HG03159 (cell line): ENCODE results near the gene AFF2.

Experiments
- ATAC-seq: cut with Tn5 transposase; IDR thresholded peaks from one replicate; pipeline ENCODE4 v1.9.1; 2021; ENCODE audit warnings: mild to moderate bottlenecking, moderate library complexity; ENCODE audit not compliant: unreplicated experiment

AFF2 gene

DNA sequence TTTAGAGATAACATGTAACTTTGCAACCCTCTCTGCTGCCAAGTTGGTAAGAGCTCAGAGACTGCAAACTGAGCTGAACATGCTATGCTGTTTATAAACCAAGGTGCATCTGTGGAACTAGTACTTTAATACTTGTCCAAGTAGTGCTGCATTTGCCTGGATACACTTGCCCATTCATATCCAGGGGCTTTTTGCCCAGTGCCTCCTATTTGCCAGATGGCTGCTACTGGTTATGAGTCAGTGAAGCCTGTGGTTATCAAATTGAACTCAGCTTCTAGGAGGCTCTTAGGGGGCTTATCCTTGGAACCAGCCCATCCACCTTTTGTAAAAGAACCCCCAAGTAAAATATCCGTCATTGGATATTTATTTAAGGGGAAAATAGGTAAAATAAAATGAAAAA lies 79.6 kb downstream of the AFF2 start:
- ATAC-seq: no peak

DNA sequence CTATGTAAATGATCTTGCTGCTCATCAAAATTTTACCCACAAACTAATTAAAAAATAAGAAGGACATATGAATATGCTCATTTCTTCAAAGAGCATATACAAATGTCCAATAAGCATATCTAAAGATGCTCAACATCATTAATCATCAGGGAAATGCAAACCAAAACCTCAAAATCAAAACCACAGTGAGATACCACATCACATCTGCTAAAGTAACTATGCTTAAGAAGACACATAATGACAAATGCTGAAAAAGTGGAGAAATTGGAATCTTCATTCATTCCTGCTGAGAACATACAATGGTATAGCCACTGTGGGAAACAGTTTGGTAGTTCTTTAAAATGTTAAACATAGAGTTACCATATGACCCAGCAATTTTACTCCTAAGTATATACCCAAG lies 81.9 kb downstream of the AFF2 start:
- ATAC-seq: no peak

DNA sequence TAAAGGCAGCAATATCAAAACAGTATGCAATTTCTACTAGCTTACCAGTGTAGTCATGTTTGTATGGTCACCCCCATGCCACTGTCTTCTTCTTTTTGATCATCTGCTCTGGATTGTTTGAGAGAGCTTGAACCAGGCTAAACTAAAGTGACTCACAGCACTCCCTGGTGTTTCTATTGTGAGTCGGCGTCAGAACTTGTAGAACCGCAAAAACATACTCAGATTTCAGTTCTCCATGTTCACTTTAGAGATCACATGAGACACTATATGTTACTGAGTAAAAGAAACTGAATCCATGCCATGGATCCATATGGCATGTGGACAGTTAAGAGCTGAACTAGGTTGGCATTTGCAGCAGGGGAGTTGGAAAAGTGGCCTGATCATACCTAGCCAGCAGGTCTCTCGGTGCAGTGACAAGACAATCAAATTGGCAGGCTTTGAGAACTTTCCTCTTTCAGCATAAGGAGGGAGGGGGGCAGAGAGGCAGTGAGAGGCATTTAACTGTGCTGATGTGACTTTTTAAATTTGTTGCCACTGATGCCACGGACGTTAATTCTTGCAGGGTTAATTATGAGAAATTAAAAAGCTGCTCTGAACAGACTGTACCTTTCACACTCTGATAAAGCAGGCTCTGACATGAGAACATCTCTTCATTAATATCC lies 88.4 kb downstream of the AFF2 start:
- no peak for ATAC-seq

DNA sequence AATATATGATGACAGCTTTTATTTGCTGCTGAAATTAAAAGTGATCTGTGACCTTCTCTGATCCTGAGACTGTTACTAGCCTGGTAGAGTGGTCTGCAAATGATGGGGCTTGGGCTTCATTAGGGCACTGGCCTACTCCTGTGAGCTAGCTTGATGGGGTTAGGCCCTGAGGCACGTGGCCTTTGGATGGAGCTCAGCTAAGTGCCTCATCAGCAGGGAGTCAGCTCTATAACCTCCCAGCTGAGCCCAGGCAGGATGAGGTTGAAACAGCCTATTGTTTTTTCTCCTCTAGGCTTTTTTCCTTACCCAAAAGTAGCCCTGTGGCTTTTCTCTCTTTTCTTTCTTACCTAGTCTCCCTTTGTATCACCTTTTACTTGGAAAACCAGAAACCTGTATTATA lies 92.2 kb downstream of the AFF2 start:
- ATAC-seq: no peak

DNA sequence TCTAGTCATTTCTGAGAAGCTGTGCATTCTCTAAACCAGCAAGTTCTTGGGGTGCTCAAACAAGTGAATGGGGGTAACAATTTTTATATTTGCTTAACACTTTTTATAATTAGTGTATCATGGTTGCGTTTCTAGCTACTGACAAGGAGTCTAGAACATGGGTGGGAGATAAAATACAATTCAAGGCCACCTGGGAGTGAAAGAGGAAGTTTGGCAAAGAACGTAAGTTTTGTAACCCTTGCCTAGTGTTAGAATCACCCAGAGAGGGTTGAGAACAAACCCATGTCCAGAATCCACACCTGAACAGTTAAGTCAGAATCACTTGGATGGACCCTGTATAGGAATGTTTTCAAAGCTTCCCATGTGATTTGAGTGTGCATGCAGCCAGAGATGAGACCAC lies 92.7 kb downstream of the AFF2 start:
- no peak for ATAC-seq

DNA sequence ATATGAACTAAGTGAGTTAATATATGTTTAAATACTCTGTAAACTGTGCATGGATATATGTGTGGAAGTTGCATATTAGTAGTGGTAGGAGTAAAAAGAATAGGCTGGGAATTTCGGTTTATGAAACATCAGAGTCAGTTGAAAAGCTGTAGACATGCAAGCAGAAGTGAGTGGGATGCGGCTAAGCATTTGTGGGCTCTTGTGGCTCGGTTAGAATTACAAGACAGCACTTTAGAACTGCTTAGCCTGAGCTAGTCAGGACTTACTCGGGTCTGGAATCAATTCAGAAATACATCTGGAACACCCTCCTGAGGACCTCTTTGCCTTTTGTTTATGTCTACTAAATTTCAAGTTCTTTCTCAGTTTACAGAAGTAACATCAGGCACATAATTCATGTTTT lies 93.6 kb downstream of the AFF2 start:
- no peak for ATAC-seq

DNA sequence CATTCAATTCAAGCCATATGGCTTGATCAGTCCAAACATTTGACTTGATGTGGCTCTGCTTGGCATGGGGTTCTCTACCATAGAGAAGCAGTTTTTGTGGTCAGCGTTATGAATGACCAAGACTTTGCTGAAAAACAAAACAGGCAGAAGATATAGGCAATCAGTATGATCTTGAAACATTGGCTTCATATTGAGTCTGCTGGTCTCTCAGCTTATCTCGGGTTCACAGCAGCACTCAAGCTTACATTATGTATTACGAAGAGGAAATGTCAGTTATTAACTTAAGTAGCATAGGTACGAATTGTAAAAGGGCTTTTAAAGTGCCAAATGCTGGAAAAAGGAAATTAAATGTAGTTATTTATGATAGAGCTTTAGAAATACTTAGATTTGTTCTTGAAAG lies 99.0 kb downstream of the AFF2 start:
- ATAC-seq: no peak

DNA sequence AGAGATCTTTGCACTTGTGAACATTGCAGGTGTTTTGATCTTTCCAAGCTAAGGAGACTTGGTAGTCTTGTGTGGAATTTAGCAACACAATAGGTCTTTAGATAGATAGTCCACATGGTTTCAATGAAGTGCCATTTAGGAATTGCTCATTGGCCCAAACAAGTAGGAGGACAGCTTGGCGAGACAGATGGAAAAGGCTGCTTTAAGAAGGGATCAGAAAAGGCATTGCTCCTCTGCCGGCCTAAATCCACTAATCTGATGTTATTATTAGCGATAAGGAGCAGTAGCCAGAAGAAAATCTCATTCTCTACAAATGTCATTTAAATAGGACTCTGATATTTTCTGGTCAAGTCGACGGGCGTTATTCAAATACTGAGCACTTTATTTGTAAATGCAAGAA lies 99.7 kb downstream of the AFF2 start:
- no peak for ATAC-seq

DNA sequence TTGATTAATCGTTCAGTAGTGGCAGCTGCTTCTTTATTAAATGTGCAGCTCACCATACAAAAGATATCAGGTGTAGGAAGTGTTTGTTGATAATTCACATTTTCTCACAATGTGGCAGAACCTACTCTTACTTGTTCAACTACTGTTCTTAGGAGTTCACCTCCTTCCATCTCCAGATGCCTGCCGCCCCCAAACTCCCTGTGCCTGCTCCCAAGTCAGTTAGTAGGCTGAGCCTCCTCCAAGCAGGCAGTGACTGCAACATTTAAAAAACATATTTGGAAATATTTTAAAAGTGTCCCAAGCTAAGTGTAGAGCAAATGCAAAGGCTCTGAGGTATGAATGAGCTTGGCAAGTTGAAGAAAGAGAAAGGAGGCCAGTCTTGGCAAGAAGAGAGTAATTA lies 100.2 kb downstream of the AFF2 start:
- no peak for ATAC-seq

DNA sequence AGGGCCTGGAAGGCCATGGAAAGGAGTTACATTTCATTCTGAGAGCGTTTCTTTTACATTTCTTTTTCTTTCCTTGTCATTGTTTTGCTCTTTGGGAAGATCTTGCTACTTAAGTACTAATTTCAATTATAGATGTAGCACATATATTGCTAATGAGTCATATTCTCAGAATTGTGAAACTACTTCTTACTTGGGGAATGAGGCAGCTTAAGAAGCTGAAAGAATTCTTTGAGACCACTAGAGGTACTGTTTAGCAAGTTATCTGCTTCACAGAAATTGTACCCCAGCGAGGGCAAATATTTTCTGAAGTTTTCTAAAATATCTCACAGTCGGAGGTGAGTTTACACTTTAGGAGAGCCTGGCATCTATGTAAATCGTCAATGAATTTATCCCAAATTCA lies 100.6 kb downstream of the AFF2 start:
- no peak for ATAC-seq

DNA sequence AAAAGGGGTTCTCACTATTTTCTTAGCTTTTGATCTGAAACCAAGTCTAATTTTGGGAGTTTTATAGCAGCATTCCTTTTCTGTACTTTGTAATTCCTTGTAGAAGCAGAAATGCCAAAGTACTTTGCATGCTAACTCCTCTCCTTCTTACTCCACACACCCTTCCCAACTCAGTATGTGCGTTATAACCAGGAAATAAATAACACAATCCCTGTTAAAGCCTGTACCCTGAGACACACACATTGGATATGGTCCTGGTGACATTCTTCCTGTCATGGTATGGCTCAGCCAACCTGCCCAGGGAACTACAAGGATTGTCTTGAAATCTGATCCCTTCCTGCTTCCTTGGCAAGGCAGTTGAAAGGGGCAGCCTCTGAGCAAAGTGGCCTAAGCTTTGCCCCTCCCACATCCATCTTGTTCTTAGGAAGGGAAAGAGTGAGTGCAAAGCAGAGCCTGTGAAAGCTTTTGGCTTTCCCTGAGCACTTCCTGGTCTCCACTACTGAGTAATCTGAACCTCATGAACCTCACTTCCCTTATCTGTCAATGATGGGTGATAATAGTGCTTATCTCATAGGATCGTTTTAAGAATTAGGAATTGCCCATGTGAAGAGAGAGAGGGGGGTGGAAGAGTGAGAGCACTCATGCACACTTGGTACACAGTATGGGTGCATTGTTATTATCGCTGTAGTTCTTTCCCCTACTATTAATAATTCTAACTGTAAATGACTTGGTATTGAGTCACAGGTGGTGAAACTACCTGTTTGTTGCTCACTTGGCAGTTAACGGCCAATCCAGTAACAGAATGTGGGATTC lies 109.3 kb downstream of the AFF2 start:
- peak; percentile 76 for ATAC-seq

DNA sequence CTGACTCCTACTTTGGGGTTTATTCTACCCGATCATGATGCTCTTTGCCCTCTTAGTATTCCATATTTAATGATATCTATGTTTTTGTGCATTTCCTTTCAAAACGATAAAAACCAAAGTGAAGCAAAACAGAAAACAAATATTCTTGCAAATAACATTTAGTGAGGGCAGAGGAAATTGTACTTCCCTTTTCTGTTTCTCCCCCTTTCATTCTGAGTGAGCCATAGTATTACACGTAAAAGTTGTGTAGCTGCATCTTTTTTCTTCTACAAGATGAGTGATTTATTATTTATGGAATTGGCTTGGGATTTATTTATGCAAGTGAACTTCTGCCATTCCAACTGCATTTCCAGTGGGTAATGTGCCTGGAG lies 109.9 kb downstream of the AFF2 start:
- peak; percentile 68 for ATAC-seq

DNA sequence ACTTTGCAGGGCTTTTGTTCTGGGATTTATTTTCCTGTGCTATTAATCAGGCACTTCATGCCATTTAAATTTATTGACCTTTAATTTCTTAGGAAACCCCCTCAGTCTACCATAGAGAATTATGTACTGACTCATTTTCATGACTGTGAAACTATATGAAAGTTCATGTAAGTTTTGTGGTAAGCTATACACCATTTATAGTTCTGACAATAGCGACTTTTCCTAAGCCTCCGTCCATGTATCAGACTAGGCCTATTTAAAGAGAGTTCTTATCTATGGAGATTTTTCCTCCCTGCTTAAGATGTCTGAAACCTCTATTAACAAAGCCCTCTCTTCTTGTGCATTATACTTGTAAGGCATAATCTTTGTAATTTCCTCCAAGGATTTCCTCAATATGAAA lies 111.6 kb downstream of the AFF2 start:
- peak; percentile 31 for ATAC-seq

DNA sequence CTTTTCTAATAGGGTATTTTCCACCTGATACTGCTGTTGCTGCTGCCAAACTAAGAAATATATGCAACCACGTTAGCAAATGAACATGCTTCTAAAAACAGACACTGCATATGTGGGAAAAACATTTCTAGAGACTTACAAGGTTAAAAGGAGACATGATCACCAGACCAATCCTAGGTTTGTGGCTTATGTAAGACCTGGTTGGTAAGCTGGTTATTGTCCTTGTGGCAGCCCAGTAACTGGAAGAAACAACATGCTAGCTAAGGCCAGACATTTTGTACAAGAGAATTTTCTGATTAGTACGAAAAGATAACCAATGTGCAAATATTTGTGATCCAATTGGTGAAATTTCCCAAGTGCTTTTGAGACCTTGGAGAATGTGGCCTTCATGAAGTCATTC lies 112.0 kb downstream of the AFF2 start:
- no peak for ATAC-seq

DNA sequence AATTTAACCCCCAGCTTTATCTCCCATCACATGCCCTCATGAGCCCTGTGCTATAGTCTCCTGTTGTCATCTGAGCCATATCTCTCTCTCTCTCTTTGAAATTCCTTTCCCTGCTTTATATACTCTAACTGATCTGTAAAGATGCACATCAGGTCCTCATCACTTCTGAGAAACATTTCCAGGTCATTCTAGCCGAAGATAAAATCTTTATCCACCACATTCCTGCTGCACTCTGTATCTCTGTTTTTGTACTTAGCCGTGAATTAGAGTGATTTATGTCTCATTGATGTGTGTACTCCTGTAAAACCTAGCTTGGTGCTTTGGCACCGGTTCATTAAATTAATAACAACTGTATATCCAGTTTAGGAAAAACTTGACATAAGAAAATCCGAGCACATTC lies 113.2 kb downstream of the AFF2 start:
- no peak for ATAC-seq

DNA sequence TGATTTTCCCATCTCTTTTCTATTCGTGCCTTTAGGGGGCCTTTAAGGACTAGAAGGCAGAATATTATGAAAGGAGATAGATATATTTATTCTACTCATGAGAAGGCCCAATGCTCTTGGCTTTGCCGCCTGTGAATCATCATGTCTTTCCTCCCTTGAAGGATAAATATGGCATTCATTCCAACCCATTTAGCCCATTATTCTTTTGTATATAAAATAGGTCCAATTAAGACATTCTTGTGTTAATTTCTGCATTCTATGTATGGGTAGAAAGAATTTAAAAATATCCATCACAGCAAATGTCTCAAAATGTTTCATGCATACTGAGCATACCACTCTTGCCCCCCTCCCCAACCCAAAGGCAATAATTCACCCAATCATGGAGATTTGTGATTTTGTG lies 115.1 kb downstream of the AFF2 start:
- no peak for ATAC-seq

DNA sequence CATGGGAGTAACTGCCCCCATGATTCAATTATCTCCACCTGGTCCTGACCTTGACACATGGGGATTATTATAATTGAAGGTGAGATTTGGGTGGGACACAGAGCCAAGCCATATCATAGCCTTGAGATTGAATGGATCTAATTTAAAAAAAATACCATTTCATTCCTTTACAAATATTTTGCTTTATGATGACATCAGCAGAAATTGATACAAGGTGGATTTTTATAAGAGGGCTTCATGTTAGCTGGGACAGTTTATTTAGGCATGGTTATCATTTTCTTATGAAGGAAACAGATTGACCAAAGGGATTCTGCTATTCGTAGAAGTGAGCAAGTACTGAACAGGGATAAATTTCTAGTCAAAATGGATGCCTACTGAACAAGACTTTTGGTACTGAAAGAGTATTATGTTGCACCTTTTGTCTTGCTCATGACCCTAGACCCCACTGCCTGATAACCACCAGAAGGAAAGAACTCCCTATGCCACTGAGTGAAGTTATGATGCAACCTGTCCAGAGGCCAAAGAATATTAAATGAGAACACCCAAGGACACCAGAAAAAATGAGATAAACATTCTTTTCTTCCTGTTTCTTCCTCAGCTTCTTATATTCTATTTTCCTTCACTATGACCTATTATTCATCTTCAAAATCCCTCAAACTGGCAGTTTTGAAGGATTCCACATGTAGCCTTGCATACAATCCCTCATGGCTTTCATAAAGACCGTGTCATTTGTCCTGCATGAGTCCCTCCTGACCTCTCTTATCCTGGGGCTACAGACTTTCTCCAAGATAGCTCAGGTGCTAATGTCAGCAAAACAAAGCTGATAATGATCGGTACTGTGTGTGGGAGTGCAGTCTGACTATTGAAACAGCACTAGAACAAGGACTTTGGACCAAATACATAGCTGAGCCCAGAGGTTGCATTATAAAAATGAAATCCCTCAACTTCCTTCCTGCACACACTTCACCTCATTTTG lies 118.3 kb downstream of the AFF2 start:
- no peak for ATAC-seq

DNA sequence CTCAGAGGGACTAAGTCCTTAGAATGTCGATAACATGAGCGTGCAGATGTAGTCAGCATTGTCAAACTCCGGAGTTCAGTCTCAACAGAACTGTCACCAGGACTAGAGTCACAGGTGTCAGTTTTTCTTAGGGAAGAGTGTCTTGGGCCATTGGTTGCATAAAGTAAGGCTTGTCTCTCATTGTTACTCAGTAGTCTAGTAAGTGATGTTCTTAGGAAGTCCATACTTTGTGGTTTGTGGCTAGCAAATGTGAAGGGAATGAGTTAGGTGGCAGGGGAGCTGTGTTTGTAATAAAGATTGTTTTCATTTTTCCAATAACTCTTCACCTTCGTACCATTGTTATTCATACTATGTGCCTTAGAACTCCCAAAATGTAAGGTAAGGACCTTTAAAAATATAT lies 119.6 kb downstream of the AFF2 start:
- ATAC-seq: no peak

DNA sequence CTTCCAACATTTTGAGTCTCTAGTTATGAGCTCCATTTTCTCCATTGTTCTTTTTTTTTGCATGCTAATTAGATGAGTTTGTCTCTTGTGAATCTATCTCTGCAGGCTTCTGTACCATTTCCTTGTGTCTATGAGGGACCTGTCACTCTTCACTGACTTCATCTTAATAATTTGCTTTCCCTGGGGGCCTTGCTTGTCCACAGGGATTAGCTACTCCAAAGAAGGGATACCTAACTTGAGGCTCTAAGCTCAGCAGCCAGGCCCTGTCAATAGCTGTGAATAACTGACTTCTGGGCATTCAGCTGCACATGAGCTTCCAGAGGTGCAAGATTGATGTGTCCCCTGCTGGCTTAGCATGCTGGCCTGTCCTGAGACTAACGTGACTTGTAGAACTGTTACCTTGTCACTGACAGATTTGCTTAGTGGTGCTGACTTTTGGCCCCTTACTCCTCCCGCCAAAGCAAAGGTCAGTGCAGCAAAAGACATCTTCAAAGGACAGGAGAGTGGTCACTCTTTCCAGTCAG lies 124.6 kb downstream of the AFF2 start:
- ATAC-seq: no peak

DNA sequence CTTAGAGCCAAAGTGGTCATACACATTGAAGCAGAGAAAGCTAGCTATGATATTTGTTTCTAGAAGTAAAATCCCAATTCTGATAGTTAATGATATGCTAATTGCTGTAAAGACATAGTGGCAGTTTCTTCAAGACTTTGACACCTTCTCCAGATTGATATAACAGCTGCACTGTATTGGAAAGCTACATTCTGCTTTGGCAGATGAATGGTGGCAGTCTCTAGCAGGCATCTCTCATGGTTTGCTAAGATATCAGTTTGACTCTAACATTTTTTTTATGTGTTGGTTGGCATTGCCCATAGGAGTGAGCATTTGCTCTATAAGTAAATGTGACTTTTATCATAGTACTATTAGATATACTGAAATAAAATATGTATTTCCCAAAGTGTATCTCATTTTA lies 128.2 kb downstream of the AFF2 start:
- no peak for ATAC-seq

DNA sequence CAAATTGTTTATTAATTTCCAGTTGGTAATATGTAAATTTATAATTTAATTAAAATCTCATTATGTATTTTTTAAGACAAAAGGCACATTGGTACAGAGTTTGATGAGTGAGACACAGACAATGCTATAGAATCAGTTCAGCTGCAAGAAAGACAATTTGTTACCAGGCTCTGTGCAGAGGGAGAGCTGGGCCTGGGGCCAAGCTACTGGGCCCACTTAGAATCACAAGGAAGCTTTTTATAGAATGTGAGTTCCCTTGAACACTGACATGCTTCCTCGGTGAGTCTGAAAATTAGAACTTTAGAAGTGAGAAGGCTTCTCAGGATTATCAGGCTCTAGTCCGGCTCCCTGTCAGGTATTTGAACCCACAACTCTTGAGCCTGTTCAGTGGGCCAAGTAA lies 129.0 kb downstream of the AFF2 start:
- ATAC-seq: no peak
